ENCODE results near the gene DEAF1.
"Not testable (repeated sequence)": the region's sequence is repeated elsewhere in the genome, so short reads cannot be mapped to it uniquely, and the experiment has no call there.

- not testable (repeated sequence) for TF ChIP-seq POLR2A (IDR thresholded peaks at IDR 0.05)
- TF ChIP-seq, protein P1, sequence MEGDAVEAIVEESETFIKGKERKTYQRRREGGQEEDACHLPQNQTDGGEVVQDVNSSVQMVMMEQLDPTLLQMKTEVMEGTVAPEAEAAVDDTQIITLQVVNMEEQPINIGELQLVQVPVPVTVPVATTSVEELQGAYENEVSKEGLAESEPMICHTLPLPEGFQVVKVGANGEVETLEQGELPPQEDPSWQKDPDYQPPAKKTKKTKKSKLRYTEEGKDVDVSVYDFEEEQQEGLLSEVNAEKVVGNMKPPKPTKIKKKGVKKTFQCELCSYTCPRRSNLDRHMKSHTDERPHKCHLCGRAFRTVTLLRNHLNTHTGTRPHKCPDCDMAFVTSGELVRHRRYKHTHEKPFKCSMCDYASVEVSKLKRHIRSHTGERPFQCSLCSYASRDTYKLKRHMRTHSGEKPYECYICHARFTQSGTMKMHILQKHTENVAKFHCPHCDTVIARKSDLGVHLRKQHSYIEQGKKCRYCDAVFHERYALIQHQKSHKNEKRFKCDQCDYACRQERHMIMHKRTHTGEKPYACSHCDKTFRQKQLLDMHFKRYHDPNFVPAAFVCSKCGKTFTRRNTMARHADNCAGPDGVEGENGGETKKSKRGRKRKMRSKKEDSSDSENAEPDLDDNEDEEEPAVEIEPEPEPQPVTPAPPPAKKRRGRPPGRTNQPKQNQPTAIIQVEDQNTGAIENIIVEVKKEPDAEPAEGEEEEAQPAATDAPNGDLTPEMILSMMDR (IDR thresholded peaks at IDR 0.05) = not testable (repeated sequence)
Measured at GRCh38 chr11:647672-648158, 47.3 kb downstream of the DEAF1 start.

Data from lower leg skin (tissue), 3 donors.